IMR-90 (cell line): ENCODE data around the gene CRHBP.

Experiments used
- BHLHE40 ChIP-seq: fragments of 150-350 bp; IDR thresholded peaks from 2 replicates; pipeline ENCODE4 v1.6.1; 2016; ENCODE audit warnings: mild to moderate bottlenecking, low read depth, low read length
- CHD1 ChIP-seq: IDR thresholded peaks from 2 replicates; pipeline ENCODE4 v1.6.1; 2012; ENCODE audit warnings: low read depth, low read length, improper control_type of control experiment
- CTCF ChIP-seq: conservative IDR thresholded peaks from 2 replicates; pipeline ENCODE4 v1.5.1; 2012; ENCODE audit warnings: mild to moderate bottlenecking, low read depth, low read length, improper control_type of control experiment
- ELK1 ChIP-seq: fragments of 150-350 bp; IDR thresholded peaks from 2 replicates; pipeline ENCODE4 v1.6.1; 2016; ENCODE audit warnings: low read depth, mild to moderate bottlenecking, low read length, moderate library complexity, borderline replicate concordance
- MAFK ChIP-seq: IDR thresholded peaks from 2 replicates; pipeline ENCODE4 v1.6.1; 2012; ENCODE audit warnings: low read depth, low read length, improper control_type of control experiment
- MAZ ChIP-seq: IDR thresholded peaks from 2 replicates; pipeline ENCODE4 v1.6.1; 2012; ENCODE audit warnings: low read depth, mild to moderate bottlenecking, low read length, improper control_type of control experiment, moderate library complexity, borderline replicate concordance
- POLR2A ChIP-seq: IDR thresholded peaks from 2 replicates; pipeline ENCODE4 v1.6.1; 2012; ENCODE audit warnings: mild to moderate bottlenecking, low read depth, low read length
- RAD21 ChIP-seq: IDR thresholded peaks from 2 replicates; pipeline ENCODE4 v1.6.1; 2012; ENCODE audit warnings: low read length, improper control_type of control experiment
- RFX5 ChIP-seq: IDR thresholded peaks from 2 replicates; pipeline ENCODE4 v1.8.0; 2012; ENCODE audit warnings: low read depth, mild to moderate bottlenecking, low read length, moderate library complexity
- SMC3 ChIP-seq: fragments of 150-350 bp; IDR thresholded peaks from 2 replicates; pipeline ENCODE4 v1.6.1; 2016; ENCODE audit warnings: low read depth, mild to moderate bottlenecking, antibody characterized with exemption, low read length, moderate library complexity
- USF2 ChIP-seq: fragments of 150-350 bp; IDR thresholded peaks from 2 replicates; pipeline ENCODE4 v1.6.1; 2017; ENCODE audit warnings: mild to moderate bottlenecking, antibody characterized with exemption, low read length, low read depth

GRCh38 chr5:77006124-77006523 is 53.3 kb downstream of the CRHBP start:
- TF ChIP-seq POLR2A (no peak), RAD21 (no peak), RFX5 (no peak), CTCF (no peak), SMC3 (no peak), ELK1 (no peak), CHD1 (no peak), USF2 (no peak), MAFK (no peak), BHLHE40 (no peak), MAZ (no peak)
